B cell (primary cell): ENCODE data around the gene CBX4.

Experiments
- CTCF ChIP-seq: fragments of 200-600 bp; IDR thresholded peaks from one replicate; pipeline ENCODE4 v1.8.0; 2022; ENCODE audit warnings: antibody characterized with exemption, mild to moderate bottlenecking
- EZH2 ChIP-seq: IDR thresholded peaks from 2 replicates; pipeline ENCODE4 v1.6.1; 2012; ENCODE audit warnings: borderline replicate concordance, low read depth, mild to moderate bottlenecking, moderate library complexity, low read length; ENCODE audit not compliant: insufficient read depth, poor library complexity, severe bottlenecking

GRCh38 chr17:79801156-79802038 lies 37.8 kb downstream of the CBX4 start:
- no peak for TF ChIP-seq CTCF
- TF ChIP-seq EZH2: no peak
